ENCODE data around the gene DIP2C.

The DIP2C gene

GRCh38 chr10:604716-605631, 84.5 kb downstream of the DIP2C start:
- no peak for DNase-seq
- H3K27ac ChIP-seq = no peak overlapping the region
- H3K27me3 ChIP-seq (ENCODE audit: insufficient read depth, low read depth, severe bottlenecking) = no peaks in the 10 kb centered on the region
- no peak overlapping the region for H3K4me3 ChIP-seq (ENCODE audit: low read depth, low read length)
- TF ChIP-seq, protein P1, sequence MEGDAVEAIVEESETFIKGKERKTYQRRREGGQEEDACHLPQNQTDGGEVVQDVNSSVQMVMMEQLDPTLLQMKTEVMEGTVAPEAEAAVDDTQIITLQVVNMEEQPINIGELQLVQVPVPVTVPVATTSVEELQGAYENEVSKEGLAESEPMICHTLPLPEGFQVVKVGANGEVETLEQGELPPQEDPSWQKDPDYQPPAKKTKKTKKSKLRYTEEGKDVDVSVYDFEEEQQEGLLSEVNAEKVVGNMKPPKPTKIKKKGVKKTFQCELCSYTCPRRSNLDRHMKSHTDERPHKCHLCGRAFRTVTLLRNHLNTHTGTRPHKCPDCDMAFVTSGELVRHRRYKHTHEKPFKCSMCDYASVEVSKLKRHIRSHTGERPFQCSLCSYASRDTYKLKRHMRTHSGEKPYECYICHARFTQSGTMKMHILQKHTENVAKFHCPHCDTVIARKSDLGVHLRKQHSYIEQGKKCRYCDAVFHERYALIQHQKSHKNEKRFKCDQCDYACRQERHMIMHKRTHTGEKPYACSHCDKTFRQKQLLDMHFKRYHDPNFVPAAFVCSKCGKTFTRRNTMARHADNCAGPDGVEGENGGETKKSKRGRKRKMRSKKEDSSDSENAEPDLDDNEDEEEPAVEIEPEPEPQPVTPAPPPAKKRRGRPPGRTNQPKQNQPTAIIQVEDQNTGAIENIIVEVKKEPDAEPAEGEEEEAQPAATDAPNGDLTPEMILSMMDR (IDR thresholded peaks at IDR 0.05; ENCODE audit: low read depth, low read length) = no peak
- no peaks in the 10 kb centered on the region for H3K36me3 ChIP-seq
- no peaks in the 10 kb centered on the region for H3K9me3 ChIP-seq (ENCODE audit: severe bottlenecking)

GRCh38 chr10:603745-604144, 85.7 kb downstream of the DIP2C start:
- Histone ChIP-seq H3K27ac (no peak overlapping the region), H3K36me3 (no peaks in the 10 kb centered on the region), H3K9me3 (ENCODE audit: severe bottlenecking) (no peaks in the 10 kb centered on the region), H3K4me3 (ENCODE audit: low read depth, low read length) (no peak overlapping the region), H3K27me3 (ENCODE audit: insufficient read depth, low read depth, severe bottlenecking) (no peaks in the 10 kb centered on the region)
- no peak for DNase-seq
- TF ChIP-seq, protein P1 (IDR thresholded peaks at IDR 0.05; ENCODE audit: low read depth, low read length) = no peak

DNA sequence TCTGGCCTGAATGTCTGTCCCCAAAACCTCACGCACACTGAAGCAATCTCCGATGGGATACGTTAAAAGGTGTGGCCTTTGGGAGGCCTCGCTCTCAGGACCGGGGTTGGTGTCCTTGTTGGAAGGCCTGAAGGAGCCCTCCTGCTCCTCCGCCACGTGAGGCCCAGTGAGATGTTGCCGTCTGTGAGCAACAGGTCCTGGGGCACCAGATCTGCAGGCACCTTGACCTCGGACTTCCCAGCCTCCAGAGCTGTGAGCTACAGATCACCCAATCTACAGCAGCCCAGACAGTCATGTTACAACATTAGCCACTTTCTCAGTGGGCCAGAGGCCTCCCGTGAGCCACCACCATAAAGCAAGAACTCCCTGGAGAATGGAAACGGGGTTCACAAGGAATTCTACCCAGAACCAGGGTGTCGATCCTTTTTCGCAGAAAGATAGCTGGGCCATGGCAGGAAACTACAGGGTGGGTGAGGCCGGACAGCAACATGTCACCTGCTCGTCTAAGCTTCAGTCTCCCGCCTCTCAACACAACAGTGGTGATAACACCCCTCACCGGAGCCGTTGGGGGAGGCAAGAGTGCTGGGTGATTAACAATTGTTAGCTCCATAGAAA, 87.0 kb downstream of the DIP2C start:
- H3K9me3 ChIP-seq (ENCODE audit: severe bottlenecking) = no peaks in the 10 kb centered on the region
- TF ChIP-seq, protein P1 (IDR thresholded peaks at IDR 0.05; ENCODE audit: low read depth, low read length) = no peak

GRCh38 chr10:601660-601963, 87.9 kb downstream of the DIP2C start:
- Histone ChIP-seq H3K9me3 (ENCODE audit: severe bottlenecking) (no peaks in the 10 kb centered on the region), H3K27me3 (ENCODE audit: insufficient read depth, low read depth, severe bottlenecking) (no peaks in the 10 kb centered on the region), H3K27ac (no peak overlapping the region), H3K4me3 (ENCODE audit: low read depth, low read length) (no peak overlapping the region), H3K36me3 (no peaks in the 10 kb centered on the region)
- TF ChIP-seq, protein P1 (IDR thresholded peaks at IDR 0.05; ENCODE audit: low read depth, low read length) = no peak
- DNase-seq = no peak

More for the DNA sequence above, 87.0 kb downstream of the DIP2C start:
- DNase-seq = no peak
- Histone ChIP-seq H3K4me3 (ENCODE audit: low read depth, low read length) (no peak overlapping the region), H3K36me3 (no peaks in the 10 kb centered on the region), H3K27me3 (ENCODE audit: insufficient read depth, low read depth, severe bottlenecking) (no peaks in the 10 kb centered on the region), H3K27ac (no peak overlapping the region)

- Histone ChIP-seq H3K27ac (no peak overlapping the region), H3K27me3 (ENCODE audit: insufficient read depth, low read depth, severe bottlenecking) (no peaks in the 10 kb centered on the region)
- no peak for DNase-seq
Measured at GRCh38 chr10:600876-601659, 88.4 kb downstream of the DIP2C start.

More at GRCh38 chr10:600876-601659, 88.4 kb downstream of the DIP2C start:
- TF ChIP-seq, protein P1 (IDR thresholded peaks at IDR 0.05; ENCODE audit: low read depth, low read length) = no peak
- Histone ChIP-seq H3K4me3 (ENCODE audit: low read depth, low read length) (no peak overlapping the region), H3K9me3 (ENCODE audit: severe bottlenecking) (no peaks in the 10 kb centered on the region), H3K36me3 (no peaks in the 10 kb centered on the region)

Data from WERI-Rb-1 (cell line).